Subcutaneous preadipocyte (primary cell): ENCODE results near the gene SIRT1. TPM values are rescaled to one million over a fixed set of nuclear protein-coding genes. Genes with fewer than 3 reads are reported as not detected.

ENCODE experiments used
- small RNA-seq: library from RNA; depleted of rRNA; stranded (forward); fragments of <200 nt; gene quantifications from one replicate; pipeline ENCODE3, GENCODE V24; 2012
- total RNA-seq: library from RNA; depleted of rRNA; stranded (reverse); fragments of >200 nt; gene quantifications from 2 replicates; pipeline ENCODE4 v1.2.3, GENCODE V29; 2012

SIRT1 gene
- total RNA-seq: 11.0 and 12.5 TPM in 2 replicates

DNA sequence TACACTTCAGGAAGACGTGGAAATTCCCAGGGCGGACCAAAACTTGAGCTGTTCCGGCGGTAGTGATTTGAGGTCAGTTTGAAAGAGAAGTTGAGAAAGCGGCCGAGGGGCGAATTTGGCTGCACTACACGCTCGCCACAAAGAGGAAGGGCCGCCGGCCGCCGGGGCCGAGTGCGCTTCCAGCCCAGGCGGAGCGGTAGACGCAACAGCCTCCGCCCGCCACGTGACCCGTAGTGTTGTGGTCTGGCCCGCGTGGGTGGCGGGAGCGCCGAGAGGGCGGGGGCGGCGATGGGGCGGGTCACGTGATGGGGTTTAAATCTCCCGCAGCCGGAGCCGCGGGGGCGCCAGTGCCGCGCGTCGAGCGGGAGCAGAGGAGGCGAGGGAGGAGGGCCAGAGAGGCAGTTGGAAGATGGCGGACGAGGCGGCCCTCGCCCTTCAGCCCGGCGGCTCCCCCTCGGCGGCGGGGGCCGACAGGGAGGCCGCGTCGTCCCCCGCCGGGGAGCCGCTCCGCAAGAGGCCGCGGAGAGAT, at the start of gene SIRT1:
Gene SIRT1 (plus strand): TSS at position 344 of the 529 bp plus-strand sequence. CDS start 66 bp downstream, at position 410.

DNA sequence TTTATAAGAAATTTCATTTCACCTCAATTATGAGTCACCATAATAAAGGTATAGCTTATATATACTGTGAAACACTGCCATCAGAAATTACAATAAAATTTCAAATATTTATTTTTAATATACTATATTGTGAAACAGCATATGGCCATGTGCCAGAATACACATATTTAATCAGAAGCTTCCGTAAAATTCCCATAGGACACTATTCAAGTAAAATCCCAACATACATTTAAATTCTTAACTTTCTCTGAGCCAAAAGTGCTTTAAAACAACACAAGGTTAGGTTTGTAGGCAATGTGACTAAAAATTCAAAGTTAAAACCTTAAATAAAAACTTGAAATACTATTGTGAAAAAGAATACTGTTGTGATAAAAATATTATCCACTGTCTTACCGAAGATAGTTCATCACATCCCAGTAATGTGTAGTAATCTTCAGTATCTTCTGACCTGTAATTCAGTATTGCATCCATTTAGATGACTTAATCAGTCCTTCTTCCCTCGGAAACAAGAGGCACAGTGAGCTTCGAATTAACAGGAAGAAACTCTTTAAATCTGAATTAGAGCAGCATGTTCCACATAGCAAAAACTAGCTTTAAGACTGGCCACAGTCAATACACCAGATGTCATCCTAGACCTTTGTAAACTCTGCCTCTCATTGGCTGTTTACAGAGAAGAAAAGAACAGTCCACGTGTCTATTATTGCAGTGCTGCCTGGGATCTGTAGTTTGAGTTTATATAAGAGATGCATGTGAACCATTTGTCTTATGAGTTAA, 46.7 kb upstream of the SIRT1 start, which contains the start of gene DNAJC12:
Gene DNAJC12 (minus strand): TSS at position 648 of the 774 bp plus-strand sequence. CDS start 177 bp downstream, at position 471.

Small RNA genes within 50 kb of the gene (small RNA-seq; reads per million reads assigned to genes)
- gene RNU6-523P: not detected

Other genes starting within 250 kb of the SIRT1 start
- gene CTNNA3, start 188.5 kb upstream of the SIRT1 start, total RNA-seq: under 0.01 TPM in 1 of 2 replicates, not detected in the other
- gene DNAJC12, start 46.5 kb upstream of the SIRT1 start, total RNA-seq: 1.8 and 2.7 TPM in 2 replicates
- 52.5 and 96.4 TPM in 2 replicates for gene HERC4, start 190.6 kb downstream of the SIRT1 start, total RNA-seq
- under 0.01 and 0.98 TPM in 2 replicates for gene MYPN, start 224.8 kb downstream of the SIRT1 start, total RNA-seq